NCI-H2227 (cell line): ENCODE measurements around the gene RGS19.

Source experiments
- DNase-seq: peaks from one replicate; lab custom pipeline; 2025; ENCODE audit not compliant: unreplicated experiment; lab: John Stamatoyannopoulos, UW

Gene RGS19

DNA sequence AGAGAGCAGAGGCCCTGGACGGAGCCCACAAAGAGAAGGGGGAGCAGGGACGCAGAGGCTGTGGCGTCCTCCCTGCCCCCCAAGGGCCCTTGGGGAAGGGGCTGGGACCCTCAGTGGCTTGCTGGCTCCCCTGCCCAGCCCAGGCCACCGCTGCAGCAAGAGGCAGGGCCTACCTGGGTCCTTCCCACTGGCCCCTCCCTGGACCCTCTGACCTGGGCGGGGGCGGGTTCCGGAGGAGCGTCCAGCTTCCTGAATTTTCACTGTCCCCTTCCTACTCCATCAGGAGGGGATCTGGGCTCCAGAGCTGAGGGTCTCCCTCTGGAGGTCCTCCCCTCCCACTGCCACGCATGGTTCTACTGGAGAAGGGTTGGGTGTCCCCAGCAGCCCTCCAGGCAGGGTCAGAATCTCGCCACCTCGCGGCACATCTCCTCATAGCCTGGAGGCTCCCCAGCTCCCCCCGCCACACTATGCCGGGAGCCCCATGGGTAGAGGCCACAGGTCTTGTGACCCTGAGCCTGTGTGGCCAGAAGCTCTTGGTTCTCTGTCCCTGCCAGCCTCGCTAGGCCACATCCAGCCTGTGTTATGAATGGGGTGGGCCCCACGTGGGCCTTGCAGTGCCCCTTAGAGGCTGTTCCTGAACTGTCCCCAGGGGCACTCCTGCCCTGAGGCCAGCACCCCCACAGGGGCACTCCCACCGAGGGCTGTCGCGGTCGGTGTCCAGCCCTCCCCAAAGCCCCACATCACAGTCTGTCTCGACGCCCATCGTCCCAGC is 28.9 kb downstream of the RGS19 start:
- no peak for DNase-seq

DNA sequence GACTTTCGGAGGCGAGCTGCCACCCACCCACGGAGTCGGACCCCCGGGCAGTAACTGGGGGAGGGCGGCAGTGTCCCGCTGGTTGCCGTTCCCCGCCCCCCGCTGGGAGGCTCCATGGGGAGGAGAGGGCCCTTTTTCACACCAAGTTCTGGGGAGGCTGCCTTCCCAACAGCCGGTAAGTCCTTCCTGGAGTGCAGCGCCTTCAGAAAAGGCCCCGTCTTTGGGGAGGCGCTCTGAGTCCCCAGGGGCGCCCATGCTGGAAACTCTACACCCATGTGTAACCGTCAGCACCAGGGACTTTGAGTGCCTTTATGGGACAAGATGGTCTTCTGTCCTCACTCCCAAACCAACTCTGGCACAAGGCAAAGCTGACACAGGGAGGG is 29.4 kb downstream of the RGS19 start:
- no peak for DNase-seq

DNA sequence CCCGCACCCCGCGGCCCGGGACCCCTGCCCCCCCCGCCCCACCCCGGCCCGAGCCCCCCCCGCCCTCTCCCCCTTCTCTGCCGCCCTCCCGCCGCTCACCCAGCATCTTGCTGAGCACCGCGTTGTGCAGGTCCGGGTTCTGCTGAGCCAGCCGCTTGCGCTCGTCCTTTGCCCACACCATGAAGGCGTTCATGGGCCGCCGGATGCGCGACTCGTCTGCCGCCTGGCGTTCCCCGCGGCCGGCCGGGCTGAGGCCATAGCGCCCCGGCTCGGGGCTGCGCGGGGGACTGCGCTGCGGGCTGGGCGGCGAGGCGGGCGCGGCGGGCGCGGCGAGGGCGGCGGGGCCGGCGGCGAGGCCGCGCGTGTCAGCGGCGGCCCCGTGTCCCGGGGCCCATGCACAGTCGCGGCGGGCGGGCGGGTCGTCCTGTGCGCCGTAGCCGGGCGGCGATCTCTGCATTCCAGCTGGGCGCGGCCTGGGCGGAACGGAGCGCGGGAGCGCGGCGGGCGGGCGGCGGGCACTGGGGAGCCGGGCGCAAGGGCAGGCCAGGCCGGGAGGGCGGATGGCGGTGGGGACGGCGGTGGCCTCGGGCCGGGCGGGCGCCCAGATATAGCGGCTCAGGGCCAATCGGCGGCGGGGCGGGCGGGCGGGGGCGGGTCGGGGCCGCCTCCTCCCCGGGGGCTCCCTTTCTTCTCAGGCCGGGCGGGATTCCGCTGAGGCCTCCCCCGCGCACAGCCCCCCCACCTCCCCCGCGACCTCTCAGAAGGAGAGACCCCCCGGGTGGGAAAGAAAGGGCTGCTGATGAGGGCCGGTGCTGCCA is 30.0 kb downstream of the RGS19 start, which contains the start of gene SOX18:
Gene SOX18, minus strand, starts transcription at position 580 of the 818 bp plus-strand sequence. Its CDS starts 123 bp downstream, at position 457.
- DNase-seq = peak; percentile 54

DNA sequence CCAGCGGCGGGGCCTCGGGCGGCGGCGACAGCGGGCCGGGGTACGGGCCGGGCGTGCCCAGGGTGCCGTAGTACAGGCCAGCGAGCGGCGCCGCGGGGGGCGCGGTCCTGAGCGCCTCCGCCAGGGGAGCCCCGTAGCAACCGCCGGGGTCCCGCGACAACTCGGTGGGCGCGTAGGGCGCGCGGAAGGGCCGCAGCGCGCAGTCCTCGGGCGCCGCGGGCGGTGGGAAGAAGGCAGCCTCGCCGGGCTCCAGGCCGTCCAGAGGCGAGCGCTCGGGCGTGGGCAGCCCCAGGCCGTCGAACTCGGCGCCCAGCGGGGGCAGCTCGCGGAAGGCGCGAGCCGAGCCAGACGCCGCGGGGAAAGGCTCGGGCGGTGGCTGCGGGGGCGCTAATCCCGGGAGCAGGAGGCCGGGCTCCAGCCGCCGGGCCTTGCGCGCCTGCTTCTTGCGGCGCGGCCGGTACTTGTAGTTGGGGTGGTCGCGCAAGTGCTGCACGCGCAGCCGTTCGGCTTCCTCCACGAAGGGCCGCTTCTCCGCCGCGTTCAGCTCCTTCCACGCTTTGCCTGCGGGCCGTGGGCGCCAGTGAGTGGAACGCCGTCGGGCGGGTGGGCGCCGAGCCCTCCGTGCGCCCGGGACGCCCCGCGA is 30.8 kb downstream of the RGS19 start:
- no peak for DNase-seq

DNA sequence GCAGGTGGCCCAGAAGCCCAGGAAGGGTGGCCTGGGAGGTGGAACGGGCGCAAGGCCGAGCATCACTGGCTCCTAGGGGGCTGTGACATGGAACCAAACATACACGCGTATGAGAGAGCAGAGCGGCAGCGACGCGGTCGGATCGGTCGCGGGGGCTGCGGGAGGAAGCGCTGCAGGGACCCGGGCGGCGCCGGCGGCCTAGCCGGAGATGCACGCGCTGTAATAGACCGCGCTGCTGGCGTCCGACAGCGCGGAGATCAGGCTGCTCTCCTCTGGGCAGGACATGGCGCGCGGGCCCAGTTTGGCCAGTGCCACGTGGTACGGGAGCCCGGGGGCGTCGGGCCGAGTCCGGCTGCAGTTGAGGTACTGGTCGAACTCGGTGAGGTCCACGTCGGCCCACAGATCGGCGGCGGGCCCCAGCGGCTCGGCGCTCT is 31.3 kb downstream of the RGS19 start:
- no peak for DNase-seq

DNA sequence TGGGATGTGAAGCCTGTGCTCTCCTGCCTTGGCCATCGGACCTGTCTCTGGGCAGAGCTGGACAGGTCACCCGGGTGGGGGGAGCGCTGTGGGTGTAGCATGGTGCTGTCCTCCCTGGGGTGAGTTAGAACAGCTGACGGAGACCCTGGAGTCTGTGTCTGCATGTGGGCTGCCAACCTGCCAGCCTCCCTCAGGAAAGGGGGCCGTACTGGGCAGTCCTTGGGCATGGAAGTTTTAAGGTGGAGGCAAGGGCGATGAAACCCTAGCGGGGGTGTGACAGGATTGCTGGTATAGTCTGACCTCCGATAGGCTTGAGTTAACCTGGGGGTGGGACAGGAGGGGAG is 32.3 kb downstream of the RGS19 start:
- DNase-seq = no peak

DNA sequence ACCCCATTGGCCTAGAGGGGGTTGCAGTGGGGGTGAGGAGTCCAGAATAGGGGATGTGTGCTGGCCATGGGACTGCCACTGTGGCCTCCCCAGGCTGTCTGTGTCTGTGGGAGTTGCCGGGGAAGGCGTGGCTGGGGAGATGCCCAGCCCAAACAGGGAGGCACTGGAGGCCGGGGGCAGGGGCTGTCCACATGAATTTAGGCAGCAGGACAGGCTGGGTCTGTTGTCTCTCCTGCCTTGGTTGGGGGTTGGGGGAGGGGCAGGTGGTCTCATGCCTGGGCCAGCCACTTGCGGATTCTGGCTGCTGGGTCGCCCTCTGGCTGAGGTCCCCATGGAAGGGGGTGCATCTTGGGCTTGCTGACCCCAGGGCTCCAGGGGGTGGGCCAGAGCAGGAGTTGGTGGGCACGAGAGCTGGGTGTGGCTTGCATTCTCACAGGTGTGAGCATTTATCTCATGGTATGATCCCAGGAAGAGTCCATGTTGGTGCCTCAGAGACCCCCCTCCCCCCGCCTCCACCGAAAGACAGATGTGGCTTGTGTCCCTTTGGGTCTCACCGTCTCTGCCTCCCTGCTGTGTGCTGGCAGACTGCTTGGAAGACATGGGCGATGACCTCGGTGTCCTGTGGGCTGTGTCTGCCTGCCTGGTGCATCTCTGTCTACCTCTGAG is 33.8 kb downstream of the RGS19 start:
- DNase-seq = no peak

DNA sequence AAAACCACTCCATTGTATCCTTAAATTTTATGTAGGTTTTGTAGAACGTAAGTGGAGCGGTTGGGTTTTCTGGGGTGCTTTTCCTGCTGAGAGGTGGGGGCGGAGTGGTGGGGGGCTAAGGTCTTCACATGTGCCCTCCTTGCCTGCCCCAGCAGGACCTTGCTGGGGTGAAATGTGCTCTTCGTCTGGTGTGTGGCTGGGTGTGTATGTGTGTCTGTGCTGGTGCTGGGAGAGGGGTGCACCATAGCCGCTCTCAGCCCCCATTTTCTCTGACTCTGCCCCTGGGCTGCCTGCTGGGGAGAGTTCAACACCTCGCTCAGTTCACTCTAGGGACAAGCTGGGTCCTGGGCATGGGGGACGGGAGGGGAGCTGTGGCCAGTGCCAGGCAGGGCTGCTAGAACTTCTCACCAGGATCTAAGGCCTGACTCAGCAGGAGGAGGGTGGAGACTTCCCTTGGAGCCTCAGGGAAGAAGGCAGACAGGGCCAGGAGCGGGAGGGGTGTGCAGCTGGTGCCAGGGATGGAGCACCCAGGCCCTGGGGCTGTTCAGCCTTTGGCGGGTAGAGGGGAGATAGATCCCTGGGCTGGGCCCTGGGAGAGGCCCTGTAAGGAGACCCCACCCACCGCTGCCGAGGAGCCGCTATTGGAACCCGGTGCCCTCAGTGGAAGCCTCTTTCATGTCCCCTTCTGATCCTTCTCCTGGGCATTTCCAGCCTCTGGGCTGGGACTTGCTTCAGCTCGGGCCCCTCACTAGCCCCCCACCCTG is 34.7 kb downstream of the RGS19 start:
- no peak for DNase-seq

DNA sequence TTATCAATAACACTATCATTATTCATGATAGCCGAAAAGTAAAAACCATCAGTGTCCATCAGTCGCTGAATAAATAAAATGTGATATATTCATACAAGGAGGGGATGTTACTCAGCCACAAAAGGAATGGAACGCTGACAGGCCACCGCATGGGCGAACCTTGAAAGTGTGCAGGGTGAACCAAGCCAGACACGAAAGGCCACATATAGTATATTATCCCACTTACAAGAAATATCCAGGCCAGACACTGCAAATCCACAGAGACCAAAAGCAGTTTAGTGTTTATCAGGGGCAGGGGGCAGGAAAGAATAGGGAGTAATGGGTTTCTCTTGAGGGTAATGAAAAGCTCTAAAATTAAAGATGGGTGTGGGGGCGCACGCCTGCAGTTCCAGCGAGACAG is 35.5 kb downstream of the RGS19 start:
- DNase-seq = no peak

DNA sequence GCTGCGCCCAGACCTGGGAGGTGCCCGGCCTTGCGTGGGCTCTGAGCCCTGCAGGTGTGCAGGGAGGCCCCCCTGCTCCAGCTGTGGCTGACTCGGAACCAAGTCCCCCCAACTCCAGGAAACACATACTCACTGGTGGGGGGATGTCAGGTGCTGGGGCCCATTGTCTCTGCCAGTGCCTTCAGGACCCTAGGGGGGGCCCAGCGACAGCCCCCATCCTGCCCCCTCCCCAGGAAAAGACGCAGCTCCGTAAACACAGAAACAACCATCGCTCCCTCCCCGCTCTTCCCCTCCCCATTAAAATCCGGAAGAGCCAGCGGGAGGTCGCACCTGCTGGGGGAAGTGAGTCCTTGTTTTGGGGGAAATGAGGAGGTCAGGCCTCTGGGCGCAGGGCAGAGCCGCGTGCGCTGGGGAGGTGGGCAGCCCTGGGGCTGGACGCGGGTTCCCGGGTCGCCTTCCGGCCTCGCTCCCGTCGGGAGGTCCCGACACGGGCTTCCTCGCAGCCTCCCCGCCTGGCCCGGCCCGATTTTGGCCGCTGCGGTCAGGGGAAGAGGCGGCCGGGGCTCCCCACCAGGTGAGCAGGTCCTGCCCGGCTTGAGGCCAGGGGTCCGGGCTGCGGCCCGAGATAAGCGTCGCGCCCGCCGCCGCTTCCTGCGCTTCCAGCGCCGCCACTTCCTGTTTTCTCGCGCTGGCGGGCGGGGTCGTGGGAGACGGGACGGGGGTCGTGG is 37.1 kb downstream of the RGS19 start:
- DNase-seq = peak; percentile 31

DNA sequence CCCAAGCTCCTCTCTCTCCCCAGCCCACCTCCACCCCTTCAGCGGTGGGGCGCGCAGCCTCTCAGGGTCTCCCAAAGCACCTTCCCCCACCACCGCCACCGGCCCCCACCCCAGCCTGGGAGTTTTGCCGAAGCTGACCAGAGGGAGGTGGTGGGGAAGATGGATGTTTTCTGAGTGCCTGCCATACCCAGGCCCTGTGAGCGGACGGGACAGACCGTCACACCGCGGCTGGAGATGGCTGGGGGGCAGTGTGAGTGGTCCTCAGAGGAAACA is 37.6 kb downstream of the RGS19 start:
- no peak for DNase-seq

DNA sequence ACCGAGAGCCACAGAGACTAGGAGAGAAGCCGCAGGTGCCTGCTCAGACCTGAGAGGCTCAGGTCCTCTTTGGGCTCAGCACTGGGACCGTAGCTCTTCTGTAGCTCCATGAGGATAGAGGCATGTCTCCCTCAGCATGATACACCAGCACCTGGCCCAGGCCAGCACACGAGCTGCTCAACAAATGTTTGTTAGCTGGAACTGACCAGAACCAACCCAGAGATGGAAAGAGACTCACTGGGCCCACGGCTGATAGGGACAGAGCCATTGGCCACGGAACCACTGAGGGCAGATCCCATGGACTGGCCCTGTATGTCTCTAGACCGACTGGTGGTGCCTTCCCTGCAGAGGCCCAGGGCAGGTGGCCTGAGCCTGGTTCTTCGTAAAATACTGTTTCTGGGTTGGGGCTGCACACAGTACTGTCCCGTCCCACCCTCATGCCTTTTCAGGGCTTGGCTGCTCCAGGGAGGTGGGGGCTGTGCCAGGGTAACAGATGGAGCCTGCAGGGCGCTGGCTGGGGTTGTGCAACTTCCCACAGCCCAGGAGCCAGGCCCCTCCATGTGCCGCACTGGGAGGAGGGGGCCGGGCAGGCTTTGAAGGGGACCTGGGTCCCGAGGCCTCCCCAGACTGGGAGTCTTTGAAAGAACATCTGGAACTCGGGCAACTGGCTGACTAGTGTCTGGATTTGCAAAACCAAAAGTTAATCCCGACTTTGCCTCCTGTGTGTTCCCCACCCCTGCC is 38.1 kb downstream of the RGS19 start:
- no peak for DNase-seq

DNA sequence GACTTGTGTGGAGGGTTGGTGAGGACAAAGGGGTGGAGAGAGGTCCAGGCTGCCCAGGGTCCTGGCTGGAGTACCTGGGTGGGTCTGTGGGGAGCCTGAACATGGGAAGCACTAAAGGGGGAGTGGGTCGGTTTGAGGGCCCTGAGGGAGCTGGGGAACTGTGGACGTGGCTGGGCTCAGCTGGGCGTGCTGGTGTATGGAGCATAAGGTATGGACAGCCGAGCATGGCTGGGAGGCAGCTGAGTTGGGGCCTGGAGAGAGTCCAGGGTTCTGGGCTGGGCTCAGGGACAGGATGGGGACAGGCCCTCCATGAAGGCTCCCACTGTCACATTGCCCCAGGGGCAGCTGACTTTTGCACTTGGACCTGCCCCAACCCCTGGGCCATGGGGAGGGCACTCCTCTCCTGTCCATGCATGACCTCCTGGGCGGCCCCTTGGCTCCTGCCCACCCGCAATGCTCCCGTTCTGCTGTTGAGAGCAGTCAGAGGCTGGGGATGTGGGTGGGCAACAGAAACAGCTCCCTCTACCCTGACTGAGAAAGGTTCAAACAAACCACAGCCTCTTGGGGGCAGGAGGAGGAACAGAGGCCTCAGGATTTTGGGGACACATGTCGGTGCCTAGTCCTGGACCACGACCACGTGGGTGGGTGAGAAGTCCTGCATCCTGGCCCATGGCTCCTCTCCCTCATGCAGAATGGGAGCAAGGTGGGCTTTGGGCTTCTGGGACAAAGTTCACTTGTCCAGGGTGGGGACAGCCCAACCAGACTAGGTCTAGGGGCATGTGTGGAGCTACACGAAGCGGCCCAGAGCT is 38.9 kb downstream of the RGS19 start:
- no peak for DNase-seq

DNA sequence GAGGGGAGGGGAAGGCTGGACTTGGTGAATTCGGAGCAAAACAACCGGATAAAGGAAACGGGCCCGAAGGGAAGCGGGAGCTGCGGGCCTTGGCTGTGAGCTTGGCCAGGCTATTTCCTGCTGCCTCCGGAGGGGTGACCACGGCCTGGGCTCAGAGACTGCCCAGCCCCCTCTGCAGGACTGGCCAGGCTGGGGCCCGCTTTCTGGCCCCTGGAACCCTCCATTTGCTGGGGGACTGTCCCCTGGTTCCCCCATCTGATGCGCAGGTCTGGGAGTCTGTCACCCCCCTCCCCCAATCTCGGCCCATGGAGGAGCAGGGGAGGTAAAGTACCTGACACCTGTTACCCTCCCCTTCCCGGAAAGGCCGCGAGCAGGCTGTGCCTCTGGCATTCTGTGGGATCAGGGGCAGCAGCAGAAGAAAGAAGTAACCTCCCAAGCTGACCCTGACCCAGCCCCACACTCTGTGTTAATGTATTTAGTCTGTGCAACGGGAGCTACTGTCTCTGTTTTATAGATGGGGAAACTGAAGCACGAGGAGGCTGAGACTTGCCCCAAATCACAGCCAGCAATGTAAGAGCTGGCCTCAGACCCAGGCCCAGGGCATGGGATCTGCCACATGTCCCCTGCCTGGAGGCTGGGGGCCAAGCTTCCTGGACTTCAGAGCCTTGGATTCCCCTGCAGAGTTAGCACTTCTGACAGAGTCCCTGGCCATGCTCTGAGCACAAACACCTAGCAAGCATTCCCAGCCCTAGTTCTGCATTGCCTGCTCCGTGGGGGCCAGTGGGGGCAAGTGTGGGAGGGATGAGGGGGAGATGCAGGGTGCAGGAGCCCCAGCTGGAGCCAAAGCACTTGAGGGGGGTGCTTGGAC is 39.8 kb downstream of the RGS19 start:
- no peak for DNase-seq

DNA sequence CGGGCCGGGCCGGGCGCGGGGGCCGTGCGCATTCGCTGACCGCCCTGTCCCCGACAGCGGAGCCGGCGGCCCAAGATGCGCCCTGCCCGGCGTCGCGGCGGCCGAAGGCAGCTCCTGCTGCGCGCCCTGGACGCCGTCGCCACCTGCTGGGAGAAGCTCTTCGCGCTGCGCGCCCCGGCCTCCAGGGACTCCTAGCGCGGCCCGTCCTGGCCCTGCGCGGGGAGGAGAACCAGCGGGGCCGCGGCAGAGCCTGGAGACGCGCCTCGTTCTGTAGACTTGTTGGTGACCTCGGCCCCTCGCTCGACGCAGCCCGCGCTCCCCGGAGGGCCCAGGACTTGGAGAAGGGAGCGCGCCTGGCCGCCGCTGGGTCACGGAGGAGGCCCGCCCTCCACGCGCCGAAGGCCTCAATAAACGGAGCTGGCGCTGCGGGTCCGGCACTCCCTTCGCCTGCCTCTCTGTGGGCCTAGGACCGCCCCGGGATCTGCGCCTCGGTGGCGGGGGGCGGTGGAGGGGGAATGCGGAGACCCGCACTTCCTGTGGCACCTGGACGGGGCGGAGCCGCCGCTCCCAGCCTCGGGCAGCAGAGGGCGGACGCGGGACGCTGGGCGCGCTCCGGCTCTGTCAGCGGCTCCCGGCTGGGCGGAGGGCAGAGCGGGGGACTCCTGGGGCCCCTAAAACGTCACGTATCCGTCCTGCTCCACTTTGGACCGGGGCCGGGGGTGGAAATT is 40.6 kb downstream of the RGS19 start:
- DNase-seq = peak; percentile 86

DNA sequence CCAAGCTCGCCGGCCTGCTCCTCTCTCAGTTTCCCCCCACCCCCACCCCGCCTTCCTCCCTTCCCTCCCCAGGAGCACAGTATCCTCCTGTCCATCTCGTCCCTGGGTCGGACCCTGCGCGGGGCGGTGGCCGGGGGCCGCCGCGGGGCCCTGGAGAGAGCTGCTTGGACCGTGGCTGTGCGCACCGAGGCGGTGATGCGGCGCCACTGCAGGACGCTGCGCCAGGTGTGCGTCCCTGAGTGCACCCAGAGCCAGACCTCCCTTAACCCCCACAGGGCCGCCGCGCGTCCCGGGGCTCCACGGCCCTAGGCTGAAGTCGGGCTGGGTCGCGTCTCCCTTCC is 41.1 kb downstream of the RGS19 start:
- DNase-seq = peak; percentile 65

DNA sequence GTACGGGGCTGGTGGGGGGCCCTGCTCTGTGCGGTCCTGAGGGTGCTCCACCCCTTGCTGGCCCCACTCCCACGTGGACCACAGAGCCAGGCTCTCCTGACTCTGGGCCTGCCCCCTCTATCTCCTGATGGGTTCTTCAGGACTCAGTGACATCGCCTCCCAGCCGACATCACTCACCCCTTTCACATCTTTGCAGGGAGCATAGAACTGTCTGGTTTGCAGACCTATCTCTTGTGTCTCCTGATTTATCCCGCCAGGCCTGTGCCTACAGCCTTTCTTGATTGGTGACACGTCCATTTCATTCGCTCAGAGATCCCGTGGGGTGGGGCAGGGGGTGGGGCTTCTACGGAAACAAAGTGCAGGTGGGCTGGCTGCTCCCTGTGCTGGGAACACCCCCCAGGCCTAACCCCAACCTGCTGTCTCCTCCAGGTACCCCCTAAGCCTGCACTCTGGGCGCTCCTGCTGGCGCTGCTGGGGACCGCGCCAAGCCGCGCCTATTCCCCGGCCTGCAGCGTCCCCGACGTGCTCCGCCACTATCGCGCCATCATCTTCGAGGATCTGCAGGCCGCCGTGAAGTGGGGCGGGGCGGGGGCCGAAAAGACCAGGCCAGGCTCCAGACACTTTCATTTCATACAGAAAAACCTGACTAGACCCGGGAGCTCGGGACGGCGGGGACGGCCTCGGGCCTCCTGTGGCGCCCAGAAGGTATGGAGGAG is 41.7 kb downstream of the RGS19 start:
- peak; percentile 56 for DNase-seq
